SK-N-SH treated with all-trans-retinoic acid at 6 μM for 48 hours (cell line): ENCODE results near the gene RUNX3.

Source experiments
- CREB5 ChIP-seq: fragments of 250-450 bp; sonication (Bioruptor Pico); IDR thresholded peaks from 2 replicates; pipeline ENCODE4 v1.5.1; 2020; ENCODE audit warnings: low read depth, mild to moderate bottlenecking, moderate library complexity
- ESRRG ChIP-seq: fragments of 250-450 bp; sonication (Bioruptor Pico); IDR thresholded peaks from 2 replicates; pipeline ENCODE4 v1.6.1; 2021; ENCODE audit warnings: mild to moderate bottlenecking
- PATZ1 ChIP-seq: fragments of 250-450 bp; sonication (Bioruptor Pico); IDR thresholded peaks from 2 replicates; pipeline ENCODE4 v1.8.0; 2020; ENCODE audit warnings: mild to moderate bottlenecking, moderate library complexity, borderline replicate concordance
- RARB ChIP-seq: fragments of 250-450 bp; sonication (Bioruptor Pico); IDR thresholded peaks from 2 replicates; pipeline ENCODE4 v1.8.0; 2021; ENCODE audit warnings: mild to moderate bottlenecking, moderate library complexity
- ZNF565 ChIP-seq: fragments of 450-650 bp; formaldehyde crosslinking; conservative IDR thresholded peaks from 2 replicates; pipeline ENCODE4 v1.5.0; 2020; ENCODE audit warnings: low read depth, mild to moderate bottlenecking, moderate library complexity

- TF ChIP-seq PATZ1 = no peak
- no peak for TF ChIP-seq ESRRG (CRISPR knock-in tag)
- no peak for TF ChIP-seq CREB5 (CRISPR knock-in tag)
- no peak for TF ChIP-seq ZNF565
- no peak for TF ChIP-seq RARB (CRISPR knock-in tag)
Measured at GRCh38 chr1:24935196-24935526, 5.1 kb upstream of the RUNX3 start.
